ENCODE data around the gene KRTAP19-5. TPM values are rescaled to one million over a fixed set of nuclear protein-coding genes. Genes with fewer than 3 reads are reported as not detected.

Gene KRTAP19-5
- total RNA-seq, 1 experiment from 2014 or later: not detected

- H3K36me3 ChIP-seq (ENCODE audit: insufficient read depth, low read length): no peaks in the 10 kb centered on the region
- peaks cover 17% of the 10 kb centered on the region for H3K9me3 ChIP-seq (ENCODE audit: low read length)
- no peak for DNase-seq
- H3K4me1 ChIP-seq (ENCODE audit: low read length): no peaks in the 10 kb centered on the region
- H3K27ac ChIP-seq (ENCODE audit: low read length): no peak overlapping the region
- no peak overlapping the region for H3K4me3 ChIP-seq (ENCODE audit: low read length)
- H3K9ac ChIP-seq (ENCODE audit: low read length): no peak overlapping the region
- H3K4me2 ChIP-seq (ENCODE audit: low read depth, low read length, poor library complexity, severe bottlenecking): no peak overlapping the region
- H3K27me3 ChIP-seq (ENCODE audit: low read length): no peaks in the 10 kb centered on the region
- no peaks in the 10 kb centered on the region for H4K20me1 ChIP-seq (ENCODE audit: insufficient read depth, low read depth, low read length)
- H2AFZ ChIP-seq (ENCODE audit: low read length): no peak overlapping the region
- no peaks in the 10 kb centered on the region for H3K9me2 ChIP-seq (replicated peaks; ENCODE audit: insufficient read depth, low read length)
- H3K79me2 ChIP-seq (ENCODE audit: low read length): no peaks in the 10 kb centered on the region
Observed at GRCh38 chr21:30486180-30486579, 15.8 kb downstream of the KRTAP19-5 start.

DNA sequence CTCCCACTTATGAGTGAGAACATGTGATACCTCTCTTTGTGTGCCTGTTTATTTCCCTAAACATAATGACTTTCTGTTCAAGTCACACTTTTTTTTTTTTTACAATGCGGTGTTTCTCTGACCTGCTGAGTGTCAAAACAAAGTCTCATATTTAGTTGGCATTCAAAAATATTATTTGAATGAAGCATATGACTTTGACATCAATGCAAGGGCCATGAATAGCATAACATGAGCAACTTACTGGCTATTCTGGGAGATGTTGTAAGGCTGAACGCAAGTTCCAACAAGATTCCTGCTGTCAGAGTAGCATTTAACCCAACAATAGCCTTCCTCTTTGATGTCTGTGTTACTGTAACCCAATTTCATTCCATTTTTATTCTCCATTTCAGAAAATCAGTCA, 19.8 kb downstream of the KRTAP19-5 start:
- H3K9ac ChIP-seq (ENCODE audit: low read length): no peak overlapping the region
- H4K20me1 ChIP-seq (ENCODE audit: insufficient read depth, low read depth, low read length): no peaks in the 10 kb centered on the region
- no peak overlapping the region for H3K4me2 ChIP-seq (ENCODE audit: low read depth, low read length, poor library complexity, severe bottlenecking)
- H3K79me2 ChIP-seq (ENCODE audit: low read length): no peaks in the 10 kb centered on the region
- H3K36me3 ChIP-seq (ENCODE audit: insufficient read depth, low read length): no peaks in the 10 kb centered on the region
- DNase-seq: no peak
- H3K27ac ChIP-seq (ENCODE audit: low read length): no peak overlapping the region
- no peaks in the 10 kb centered on the region for H3K4me1 ChIP-seq (ENCODE audit: low read length)
- no peak overlapping the region for H2AFZ ChIP-seq (ENCODE audit: low read length)
- H3K4me3 ChIP-seq (ENCODE audit: low read length): no peak overlapping the region
- peaks cover 15% of the 10 kb centered on the region for H3K9me3 ChIP-seq (ENCODE audit: low read length)
- H3K9me2 ChIP-seq (replicated peaks; ENCODE audit: insufficient read depth, low read length): no peaks in the 10 kb centered on the region
- no peaks in the 10 kb centered on the region for H3K27me3 ChIP-seq (ENCODE audit: low read length)

DNA sequence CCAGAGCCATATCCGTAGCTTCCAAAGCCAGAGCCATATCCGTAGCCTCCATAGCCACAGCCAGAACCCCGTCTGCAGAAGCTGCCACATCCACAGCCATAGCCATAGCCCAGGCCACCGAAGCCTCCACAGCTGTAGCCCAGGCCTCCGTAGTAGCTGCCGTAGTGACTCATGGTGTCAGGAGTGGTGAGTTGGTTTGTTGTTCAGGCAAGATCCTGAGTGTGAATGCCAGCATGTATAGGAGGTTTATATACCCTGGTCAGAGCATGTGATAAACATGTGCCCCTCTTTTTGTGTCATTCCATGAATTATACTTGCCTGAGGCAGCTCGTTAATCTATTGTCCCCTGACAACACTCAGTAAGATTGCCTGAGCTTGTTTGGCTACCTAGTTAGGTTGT, 21.8 kb downstream of the KRTAP19-5 start, which contains the start of gene KRTAP19-1:
Gene KRTAP19-1, minus strand, starts transcription at position 223 of the 400 bp plus-strand sequence. Its CDS starts 50 bp downstream, at position 173.
- no peaks in the 10 kb centered on the region for H3K9me2 ChIP-seq (replicated peaks; ENCODE audit: insufficient read depth, low read length)
- 0 out of 2 replicates have a peak, but pooled peaks cover 1% of the 10 kb centered on the region for H3K9me3 ChIP-seq (ENCODE audit: low read length)
- no peaks in the 10 kb centered on the region for H3K36me3 ChIP-seq (ENCODE audit: insufficient read depth, low read length)
- no peaks in the 10 kb centered on the region for H3K4me1 ChIP-seq (ENCODE audit: low read length)
- H3K79me2 ChIP-seq (ENCODE audit: low read length): no peaks in the 10 kb centered on the region
- DNase-seq: no peak
- no peak within 1 kb of the TSS for H3K4me2 ChIP-seq (ENCODE audit: low read depth, low read length, poor library complexity, severe bottlenecking)
- no peaks in the 10 kb centered on the region for H3K27me3 ChIP-seq (ENCODE audit: low read length)
- no peak within 1 kb of the TSS for H2AFZ ChIP-seq (ENCODE audit: low read length)
- H4K20me1 ChIP-seq (ENCODE audit: insufficient read depth, low read depth, low read length): no peaks in the 10 kb centered on the region
- no peak within 1 kb of the TSS for H3K27ac ChIP-seq (ENCODE audit: low read length)
- H3K9ac ChIP-seq (ENCODE audit: low read length): no peak within 1 kb of the TSS
- H3K4me3 ChIP-seq (ENCODE audit: low read length): no peak within 1 kb of the TSS

DNA sequence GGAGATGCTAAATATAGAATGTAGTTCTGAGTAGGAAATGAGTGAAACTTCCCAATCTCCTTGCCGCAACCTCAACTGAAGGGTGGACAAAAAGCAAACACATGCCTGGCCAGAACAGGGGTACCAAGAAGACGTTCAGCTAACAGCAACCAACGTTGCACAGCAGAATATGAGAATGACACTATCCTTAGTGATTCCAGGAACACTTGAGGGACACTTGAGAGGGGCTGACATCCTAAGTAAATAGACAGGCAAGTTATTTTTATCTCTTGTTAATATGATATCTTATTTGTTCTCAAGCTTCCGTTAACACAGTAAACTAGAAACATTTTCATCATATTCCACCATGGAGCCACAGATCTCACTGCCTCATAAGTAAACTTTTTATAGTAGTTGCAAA, 22.7 kb downstream of the KRTAP19-5 start:
- Histone ChIP-seq H3K9me2 (replicated peaks; ENCODE audit: insufficient read depth, low read length) (no peaks in the 10 kb centered on the region), H3K27me3 (ENCODE audit: low read length) (no peaks in the 10 kb centered on the region), H2AFZ (ENCODE audit: low read length) (no peak overlapping the region), H3K9me3 (ENCODE audit: low read length) (no peaks in the 10 kb centered on the region), H3K4me3 (ENCODE audit: low read length) (no peak overlapping the region), H3K4me2 (ENCODE audit: low read depth, low read length, poor library complexity, severe bottlenecking) (no peak overlapping the region), H3K27ac (ENCODE audit: low read length) (no peak overlapping the region), H3K4me1 (ENCODE audit: low read length) (no peaks in the 10 kb centered on the region), H4K20me1 (ENCODE audit: insufficient read depth, low read depth, low read length) (no peaks in the 10 kb centered on the region), H3K79me2 (ENCODE audit: low read length) (no peaks in the 10 kb centered on the region), H3K36me3 (ENCODE audit: insufficient read depth, low read length) (no peaks in the 10 kb centered on the region), H3K9ac (ENCODE audit: low read length) (no peak overlapping the region)
- DNase-seq: no peak

- Histone ChIP-seq H3K4me1 (ENCODE audit: low read length) (no peaks in the 10 kb centered on the region), H3K27ac (ENCODE audit: low read length) (no peak overlapping the region), H3K9ac (ENCODE audit: low read length) (no peak overlapping the region)
Observed at GRCh38 chr21:30478004-30478403, 23.9 kb downstream of the KRTAP19-5 start.

DNA sequence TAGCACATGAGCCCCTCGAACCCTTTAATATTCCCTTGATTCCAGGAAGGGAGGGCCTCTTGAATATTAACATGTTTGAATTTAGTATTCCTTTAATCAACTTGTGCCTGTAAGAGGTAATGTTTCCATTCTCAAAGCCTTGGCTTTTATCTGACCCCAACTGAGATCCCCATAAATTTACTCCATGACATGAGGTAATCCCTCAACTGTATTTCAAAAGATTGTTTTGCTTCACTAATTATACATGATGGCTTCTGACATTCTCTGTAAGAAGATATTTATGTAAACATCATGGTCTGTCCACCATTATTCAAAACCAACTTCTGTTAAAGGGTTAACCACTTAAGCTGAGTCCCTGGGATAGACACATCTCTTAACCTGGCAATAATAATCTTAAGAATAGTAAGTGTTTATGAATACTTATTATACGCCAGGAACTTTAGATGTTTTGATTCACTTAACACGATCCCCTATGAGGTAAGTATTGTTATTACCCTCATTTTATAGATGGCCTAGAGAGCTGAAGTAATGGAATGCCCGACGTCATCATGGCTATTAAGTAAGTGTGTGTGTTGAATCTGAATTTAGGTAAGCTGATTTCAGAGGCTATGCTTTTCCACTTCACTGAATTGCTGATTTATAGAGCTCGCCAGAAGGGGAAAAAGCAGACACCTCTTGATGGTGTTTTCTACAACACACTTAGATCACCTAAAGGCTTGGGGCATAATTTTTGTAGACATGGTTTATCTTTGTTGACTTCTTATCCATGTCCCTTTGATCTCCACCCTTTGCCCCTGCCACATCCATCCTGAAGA, 32.8 kb downstream of the KRTAP19-5 start:
- Histone ChIP-seq H3K9ac (ENCODE audit: low read length) (no peak overlapping the region), H3K4me3 (ENCODE audit: low read length) (no peak overlapping the region), H2AFZ (ENCODE audit: low read length) (no peak overlapping the region), H3K27me3 (ENCODE audit: low read length) (no peaks in the 10 kb centered on the region), H3K9me2 (replicated peaks; ENCODE audit: insufficient read depth, low read length) (no peaks in the 10 kb centered on the region; the same call in 1 of the 2 replicates), H3K4me2 (ENCODE audit: low read depth, low read length, poor library complexity, severe bottlenecking) (no peak overlapping the region), H3K9me3 (ENCODE audit: low read length) (no peaks in the 10 kb centered on the region), H3K4me1 (ENCODE audit: low read length) (no peaks in the 10 kb centered on the region), H3K27ac (ENCODE audit: low read length) (no peak overlapping the region), H4K20me1 (ENCODE audit: insufficient read depth, low read depth, low read length) (no peaks in the 10 kb centered on the region), H3K79me2 (ENCODE audit: low read length) (no peaks in the 10 kb centered on the region), H3K36me3 (ENCODE audit: insufficient read depth, low read length) (no peaks in the 10 kb centered on the region)
- no peak for DNase-seq

More at GRCh38 chr21:30478004-30478403, 23.9 kb downstream of the KRTAP19-5 start:
- Histone ChIP-seq H3K36me3 (ENCODE audit: insufficient read depth, low read length) (no peaks in the 10 kb centered on the region), H3K4me3 (ENCODE audit: low read length) (no peak overlapping the region), H4K20me1 (ENCODE audit: insufficient read depth, low read depth, low read length) (no peaks in the 10 kb centered on the region), H2AFZ (ENCODE audit: low read length) (no peak overlapping the region), H3K4me2 (ENCODE audit: low read depth, low read length, poor library complexity, severe bottlenecking) (no peak overlapping the region), H3K9me2 (replicated peaks; ENCODE audit: insufficient read depth, low read length) (no peaks in the 10 kb centered on the region; the same call in 1 of the 2 replicates), H3K27me3 (ENCODE audit: low read length) (no peaks in the 10 kb centered on the region), H3K9me3 (ENCODE audit: low read length) (no peaks in the 10 kb centered on the region), H3K79me2 (ENCODE audit: low read length) (no peaks in the 10 kb centered on the region)
- no peak for DNase-seq

DNA sequence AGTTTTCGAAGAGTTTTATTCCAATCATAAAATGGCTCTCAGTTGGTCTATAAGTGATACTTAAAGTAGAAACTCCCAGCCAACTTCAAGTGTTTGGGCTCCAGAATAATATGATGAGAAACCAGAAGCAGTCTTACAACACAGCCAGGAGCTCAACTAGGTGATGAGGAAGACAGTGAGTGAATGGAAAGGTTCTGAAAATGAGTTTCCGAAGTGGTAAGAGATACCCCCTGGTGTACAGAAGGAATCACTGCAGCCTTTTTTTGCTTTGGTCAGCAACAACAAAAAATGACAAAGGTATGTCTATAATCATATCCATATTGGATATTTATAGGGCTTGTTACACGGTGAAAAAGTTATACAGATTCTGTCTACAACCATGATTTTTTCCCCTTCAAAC, 38.2 kb downstream of the KRTAP19-5 start:
- Histone ChIP-seq H3K36me3 (ENCODE audit: insufficient read depth, low read length) (no peaks in the 10 kb centered on the region), H3K27ac (ENCODE audit: low read length) (no peak overlapping the region), H3K9me2 (replicated peaks; ENCODE audit: insufficient read depth, low read length) (no peaks in the 10 kb centered on the region), H3K9me3 (ENCODE audit: low read length) (no peaks in the 10 kb centered on the region), H3K4me1 (ENCODE audit: low read length) (no peaks in the 10 kb centered on the region), H3K27me3 (ENCODE audit: low read length) (no peaks in the 10 kb centered on the region), H3K4me2 (ENCODE audit: low read depth, low read length, poor library complexity, severe bottlenecking) (no peak overlapping the region), H4K20me1 (ENCODE audit: insufficient read depth, low read depth, low read length) (no peaks in the 10 kb centered on the region), H3K4me3 (ENCODE audit: low read length) (no peak overlapping the region), H3K79me2 (ENCODE audit: low read length) (no peaks in the 10 kb centered on the region), H2AFZ (ENCODE audit: low read length) (no peak overlapping the region), H3K9ac (ENCODE audit: low read length) (no peak overlapping the region)
- peak; percentile 75 for DNase-seq
